Activated CD8-positive, alpha-beta memory T cell treated with anti-CD3 and anti-CD28 coated beads for 4 hours (primary cell): ENCODE data around the gene ACSF3.
"Not testable (repeated sequence)": the region's sequence is repeated elsewhere in the genome, so short reads cannot be mapped to it uniquely, and the experiment has no call there.

Experiments
- DNase-seq, 2 donors: peaks; one replicate each; pipeline ENCODE4 v3.0.0-alpha.2; 2020; ENCODE audit warnings: low read depth in 2 of 2

The ACSF3 gene

DNA sequence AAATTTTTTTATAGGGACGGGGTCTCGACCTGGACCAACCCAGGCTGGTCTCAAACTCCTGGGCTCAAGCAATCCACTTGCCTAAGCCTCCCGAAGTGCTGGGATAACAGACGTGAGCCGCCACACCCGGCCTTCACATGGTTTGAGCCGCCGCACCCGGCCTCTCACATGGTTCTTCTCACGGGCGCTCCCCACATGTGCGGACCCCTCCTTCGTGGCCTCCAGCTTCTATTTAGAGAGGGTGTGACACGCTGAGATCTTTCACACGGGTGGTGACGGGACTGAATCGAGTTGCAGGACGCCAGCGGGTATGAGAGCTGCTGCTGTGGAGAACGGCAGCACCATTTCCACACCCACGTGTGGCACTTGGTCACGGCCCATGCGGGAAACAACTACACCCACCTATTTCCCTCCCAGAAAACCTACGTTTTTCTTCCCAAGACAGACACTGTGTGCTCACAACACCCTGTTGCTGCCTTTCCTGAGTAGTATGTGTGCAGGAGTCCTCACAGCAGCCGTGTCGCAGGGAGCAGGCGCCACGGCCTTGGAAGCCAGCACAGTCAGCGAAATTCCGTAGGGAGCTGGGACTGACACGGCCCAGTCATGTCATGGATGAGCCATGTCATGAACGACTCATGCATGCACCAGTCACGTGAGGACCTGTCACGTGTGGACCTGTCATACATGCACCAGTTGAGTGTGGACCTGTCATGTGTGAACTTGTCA lies 20.1 kb upstream of the ACSF3 start:
- DNase-seq, result no peak

DNA sequence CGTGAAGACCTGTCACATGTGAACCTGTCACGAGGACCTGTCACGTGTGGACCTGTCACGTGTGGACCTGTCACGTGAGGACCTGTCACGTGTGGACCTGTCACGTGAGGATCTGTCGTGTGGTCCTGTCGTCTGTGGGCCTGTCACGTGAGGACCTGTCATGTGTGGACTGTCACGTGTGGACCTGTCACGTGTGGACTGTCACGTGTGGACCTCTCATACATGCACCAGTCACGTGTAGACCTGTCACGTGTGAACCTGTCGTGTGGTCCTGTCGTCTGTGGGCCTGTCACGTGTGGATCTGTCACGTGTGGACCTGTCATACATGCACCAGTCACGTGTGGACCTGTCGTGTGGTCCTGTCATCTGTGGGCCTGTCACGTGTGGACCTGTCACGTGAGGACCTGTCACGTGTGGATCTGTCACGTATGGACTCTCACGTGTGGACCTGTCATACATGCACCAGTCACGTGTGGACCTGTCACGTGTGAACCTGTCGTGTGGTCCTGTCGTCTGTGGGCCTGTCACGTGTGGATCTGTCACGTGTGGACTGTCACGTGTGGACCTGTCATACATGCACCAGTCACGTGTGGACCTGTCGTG lies 19.5 kb upstream of the ACSF3 start:
- DNase-seq, result not testable (repeated sequence)

DNA sequence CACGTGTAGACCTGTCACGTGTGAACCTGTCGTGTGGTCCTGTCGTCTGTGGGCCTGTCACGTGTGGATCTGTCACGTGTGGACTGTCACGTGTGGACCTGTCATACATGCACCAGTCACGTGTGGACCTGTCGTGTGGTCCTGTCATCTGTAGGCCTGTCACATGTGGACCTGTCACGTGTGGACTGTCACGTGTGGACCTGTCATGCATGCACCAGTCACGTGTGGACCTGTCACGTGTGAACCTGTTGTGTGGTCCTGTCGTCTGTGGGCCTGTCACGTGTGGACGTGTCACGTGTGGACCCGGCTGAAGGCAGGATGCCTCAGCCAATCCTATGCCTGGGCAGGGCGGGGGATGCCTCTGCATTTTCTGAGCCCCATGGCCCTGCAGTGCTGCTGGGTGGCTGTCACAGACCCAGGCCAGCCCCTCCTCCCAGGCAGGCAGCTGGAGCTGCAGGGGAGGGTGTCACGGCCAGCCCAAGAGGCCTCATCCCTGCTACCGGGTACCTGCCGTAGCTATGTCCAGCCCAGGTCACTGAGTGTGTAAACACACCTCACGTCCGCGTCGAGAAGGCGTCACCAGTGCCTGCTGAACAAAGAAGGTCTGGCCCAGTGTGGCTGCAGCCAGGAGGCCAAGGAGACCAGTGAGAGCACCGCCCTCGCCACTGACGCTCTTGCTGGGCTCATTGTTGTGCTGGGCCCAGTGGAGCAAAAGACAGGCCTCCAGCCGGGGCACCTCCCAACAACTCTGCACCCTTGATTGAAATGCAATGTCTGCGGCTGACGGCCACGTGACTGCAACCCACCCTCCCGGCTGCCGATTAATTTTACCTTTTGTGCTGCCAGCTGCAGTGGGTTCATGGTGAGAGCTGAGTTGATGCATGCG lies 18.6 kb upstream of the ACSF3 start:
- no peak for DNase-seq

DNA sequence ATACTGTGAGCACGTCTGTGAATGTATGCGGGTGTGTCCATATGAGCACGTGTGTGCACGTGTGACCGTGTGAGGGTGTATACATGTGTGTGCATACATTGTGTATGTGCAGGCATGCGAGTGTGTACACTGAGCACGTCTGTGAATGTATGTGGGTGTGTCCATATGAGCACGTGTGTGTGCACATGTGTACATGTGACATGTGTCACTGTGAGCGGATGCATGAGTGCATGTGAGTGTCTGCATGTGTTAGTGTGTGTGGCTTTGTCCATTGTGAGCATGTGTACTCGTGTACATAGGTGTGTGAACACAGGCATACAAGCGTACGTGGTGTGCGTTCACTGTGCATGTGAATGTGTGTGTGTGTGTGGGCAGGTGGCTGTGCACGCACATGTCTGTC lies 17.5 kb upstream of the ACSF3 start:
- DNase-seq, result no peak

DNA sequence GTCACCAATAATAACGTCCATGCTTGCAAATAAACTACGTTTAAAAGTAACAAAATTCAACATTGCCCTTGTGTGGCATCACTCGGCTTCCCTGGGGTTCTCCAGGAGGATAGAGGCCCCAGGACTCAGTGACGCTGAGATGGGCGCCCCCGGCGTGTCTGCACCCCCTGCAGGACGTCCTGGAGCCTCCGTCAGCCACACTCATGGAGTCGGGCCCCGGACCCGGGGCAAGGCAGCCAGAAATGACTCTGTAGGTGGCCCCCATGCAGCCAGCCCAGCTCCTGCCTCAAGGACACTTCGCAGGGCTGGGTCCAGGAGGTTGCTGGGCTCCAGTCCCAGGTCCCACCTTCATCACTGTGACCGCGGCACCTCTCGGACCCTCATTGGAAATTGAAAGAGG lies 16.6 kb upstream of the ACSF3 start:
- DNase-seq, result no peak

DNA sequence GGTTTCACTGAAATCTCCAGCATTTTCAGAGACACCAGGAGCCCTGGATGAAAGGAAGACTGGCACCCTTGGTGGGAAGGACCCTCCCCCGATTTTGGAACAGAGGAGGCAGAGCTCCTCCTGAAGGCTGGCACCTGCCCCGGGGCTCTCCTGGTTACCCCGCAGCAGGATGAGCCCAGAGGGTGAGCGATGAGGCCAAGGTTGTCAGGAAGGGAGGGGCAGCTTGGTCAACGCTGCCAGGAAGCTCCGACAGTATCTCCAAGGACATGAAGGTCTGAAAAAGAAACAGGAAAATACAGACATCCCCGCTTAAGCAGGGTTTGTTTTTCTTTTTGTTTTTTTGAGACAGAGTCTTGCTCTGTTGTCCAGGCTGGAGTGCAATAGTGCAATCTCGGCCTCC lies 15.5 kb upstream of the ACSF3 start:
- no peak for DNase-seq

DNA sequence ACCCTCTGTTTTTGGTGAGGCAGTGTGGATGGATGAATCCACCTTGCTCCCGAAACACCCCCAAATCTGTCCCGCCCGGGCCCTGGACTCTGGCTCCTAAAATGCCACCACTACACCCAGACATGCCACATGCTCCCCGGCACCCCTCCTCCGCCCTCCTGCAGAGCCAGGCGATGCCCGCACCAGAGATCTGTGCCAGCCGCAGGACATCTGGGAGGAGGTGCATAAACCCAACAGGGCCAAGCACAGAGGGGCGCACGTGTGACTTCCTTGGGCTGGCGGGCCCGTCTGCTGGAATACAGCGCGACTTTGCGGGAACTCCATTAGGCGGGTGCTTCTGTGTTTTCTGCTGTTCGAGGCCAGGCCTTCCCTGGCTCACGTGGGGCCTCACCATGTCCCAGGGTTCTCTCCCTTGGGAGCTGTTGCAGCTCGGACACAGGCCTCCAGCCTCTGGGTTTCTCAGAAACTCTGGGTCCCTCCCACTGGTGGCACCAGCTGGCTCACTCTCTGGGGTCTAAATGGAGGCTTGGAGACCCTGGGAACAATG lies 14.1 kb upstream of the ACSF3 start:
- no peak for DNase-seq

DNA sequence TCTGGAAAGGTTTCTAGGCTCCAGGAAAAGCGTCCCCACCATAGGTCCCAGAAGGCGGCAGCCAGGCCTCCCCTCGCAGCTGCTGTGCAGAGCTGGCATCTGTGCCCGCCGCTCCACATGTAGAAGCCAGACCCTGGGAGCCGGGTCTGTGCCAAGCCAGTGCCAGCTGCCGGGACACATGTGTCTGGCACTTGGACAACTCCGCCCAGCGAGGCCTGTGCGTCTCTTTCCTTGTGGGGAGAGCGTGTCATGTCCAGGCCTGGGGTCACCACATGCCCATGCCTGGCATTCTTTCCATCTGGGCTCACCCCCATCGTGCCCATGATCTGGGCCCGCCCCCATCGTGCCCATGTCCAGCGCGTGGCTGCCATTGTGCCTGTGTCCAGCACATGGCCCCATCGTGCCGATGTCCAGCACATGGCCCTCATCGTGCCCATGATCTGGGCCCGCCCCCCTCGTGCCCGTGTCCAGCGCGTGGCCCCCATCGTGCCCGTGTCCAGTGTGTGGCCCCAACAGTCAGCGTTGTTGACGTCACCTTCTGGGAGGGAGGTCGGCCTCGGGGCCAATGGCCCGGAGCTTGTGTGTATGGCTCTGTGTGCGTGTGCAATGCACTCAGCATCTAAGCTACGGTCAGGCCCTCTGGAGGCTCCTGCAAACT lies 13.3 kb upstream of the ACSF3 start:
- no peak for DNase-seq

DNA sequence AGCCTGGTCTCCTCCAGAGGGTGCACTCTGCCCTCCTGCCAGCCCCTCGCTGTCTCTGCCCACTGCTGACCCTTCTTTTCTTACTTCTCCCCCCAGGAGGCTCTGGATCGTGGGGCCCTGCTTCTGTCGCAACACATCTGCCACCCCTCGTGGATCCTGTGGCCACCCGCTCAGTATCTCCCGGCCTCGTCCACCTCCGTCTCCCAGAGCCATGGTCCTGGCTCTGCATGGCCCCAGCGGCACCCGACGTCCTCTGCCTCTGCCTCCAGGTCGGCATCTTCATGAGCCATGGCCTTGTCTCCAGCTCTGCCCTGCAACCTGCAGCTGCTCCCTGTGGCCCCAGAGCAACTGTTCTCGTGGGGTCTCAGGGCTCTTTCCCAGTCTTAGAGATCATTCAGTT lies 12.1 kb upstream of the ACSF3 start:
- no peak for DNase-seq

DNA sequence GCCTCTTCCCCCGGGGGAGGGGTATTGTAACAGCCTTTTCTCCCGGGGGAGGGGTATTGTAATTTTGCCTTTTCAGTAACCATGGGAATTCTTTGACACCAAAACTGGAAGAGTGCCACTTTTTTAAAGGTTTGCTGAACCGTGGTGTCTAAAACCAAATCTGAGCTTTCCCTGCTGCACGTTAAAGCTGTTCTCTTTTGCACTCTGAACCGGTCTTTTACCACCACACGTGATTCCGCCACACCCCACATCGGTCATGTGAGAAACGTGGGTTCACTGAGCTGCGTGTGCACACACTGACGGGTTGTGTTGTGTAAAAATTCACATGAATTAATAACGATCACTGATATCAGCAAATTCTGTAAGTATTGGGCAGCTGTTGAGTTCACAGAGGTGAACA lies 9.2 kb upstream of the ACSF3 start:
- no peak for DNase-seq

DNA sequence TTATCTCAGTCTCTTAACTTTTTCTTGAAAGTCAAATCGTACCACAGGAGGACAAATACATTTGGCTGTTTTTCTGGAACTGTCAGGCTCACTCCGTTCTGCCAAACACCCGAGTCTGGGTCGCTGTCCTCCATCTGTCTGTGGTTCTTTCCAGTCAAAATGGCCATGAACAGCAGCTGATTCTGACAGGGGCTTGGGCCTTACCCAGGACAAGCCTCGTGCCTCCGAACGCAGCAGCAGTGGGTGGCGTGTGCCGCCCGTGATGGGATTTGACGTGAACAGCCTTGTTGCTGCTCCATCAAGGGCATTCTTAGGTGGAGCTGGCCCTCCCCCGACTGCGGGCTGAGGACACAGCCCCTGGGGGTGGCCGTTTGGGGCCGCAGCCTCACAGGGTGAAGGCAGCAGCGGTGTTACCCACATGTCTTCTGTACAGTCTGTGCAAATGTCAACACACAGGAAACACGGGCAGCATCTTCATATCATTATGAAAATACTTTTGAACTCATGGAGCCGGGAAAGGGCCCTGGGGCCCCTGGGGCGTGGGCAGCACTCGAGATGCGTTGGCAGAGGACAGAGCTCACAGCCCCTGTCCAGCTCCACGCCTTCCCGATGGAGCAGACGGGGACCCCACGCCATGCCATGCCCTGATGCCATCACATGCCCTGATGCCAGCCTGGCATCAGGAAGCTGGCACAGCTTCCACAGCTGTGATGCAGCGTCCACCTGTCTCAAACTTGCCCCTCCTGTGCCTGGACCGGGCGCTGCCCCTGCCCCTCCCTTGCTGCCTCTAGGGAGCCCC lies 8.6 kb upstream of the ACSF3 start:
- DNase-seq, result no peak

DNA sequence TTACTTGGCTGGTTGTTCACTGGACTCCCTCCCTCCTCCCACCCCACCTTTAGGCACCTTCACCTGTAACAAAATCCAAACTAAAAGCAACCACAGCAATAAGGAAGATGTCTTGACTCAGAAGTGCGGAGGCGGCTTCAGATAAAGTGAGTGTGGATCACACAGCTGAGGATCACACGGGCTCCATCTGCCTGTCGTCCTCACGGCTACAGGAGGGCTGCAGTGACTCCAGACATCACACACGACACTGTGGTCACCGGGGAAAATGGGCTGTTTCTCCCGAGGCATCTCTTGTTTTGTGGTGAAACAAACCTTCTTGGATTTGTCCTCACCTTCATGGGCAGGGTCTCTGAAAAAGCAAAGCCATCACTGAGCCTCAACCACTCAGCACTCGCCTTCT lies 7.9 kb upstream of the ACSF3 start:
- no peak for DNase-seq

DNA sequence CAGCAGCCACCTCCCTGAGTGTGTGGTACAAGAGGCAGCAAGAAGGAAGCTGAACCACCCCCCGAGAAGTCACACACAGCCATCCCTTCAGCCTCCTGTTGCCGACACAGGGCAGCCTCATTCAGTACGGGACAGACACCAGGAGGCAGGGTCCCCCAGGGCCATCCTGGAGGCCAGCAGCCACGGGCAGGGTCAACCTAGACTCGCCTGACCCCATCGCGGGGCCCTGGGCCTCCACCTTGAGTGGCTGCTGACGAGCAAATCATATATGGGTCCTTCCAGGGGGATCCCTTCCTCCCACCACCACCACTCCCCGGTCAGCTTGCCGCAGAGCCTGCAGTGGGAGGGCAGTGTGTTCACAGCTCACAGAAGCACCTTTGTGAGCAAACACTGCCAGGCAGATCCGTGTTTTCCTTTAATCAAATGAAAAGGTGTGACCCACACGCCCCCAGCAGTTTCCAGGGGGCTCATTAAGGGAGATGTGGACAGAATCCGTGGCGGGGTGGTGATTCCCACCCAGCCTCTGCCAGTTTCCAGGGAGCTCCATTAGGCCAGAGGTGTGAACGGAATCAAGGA lies 5.6 kb upstream of the ACSF3 start:
- no peak for DNase-seq

DNA sequence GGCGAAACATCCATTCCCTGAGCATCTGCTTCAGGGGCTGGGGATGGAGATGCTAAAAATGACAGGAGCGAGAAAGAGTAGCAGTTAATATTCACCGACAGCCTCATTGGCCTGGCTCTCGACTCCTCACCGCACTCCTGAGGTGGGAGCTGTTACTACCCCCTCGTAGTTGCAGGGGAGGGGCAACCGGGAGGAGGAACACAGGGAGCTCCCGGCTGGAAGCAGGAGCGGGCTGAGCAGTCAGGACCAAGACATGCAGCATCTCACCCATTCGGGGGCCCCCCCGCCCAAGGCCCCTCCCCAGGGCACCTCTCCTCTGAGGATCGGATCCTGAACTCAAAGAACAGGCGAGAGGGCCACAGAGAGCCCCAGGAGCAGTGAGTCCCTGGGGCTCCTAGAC lies 4.5 kb upstream of the ACSF3 start:
- no peak for DNase-seq

DNA sequence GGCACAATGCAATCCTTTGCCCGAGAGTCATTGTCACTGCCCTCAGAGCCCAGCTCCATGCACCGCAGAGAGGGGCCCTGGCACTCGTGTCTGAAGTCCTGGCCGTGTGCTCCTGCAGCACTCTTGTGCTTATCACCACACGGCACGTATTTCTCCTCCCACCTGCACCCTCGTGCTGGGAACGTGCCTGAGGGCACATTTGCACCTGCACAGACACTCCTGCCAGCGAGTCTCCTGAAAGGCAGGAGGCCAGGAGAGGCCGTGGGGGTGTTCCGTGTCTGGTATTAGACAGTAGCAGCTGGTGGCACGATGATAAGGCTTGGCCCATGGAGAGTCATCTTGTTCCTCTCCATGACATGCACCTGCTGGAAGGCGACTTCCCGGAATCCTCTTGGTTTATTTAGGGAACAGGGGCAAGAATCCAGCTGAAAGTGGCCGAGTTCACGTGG lies 3.4 kb upstream of the ACSF3 start:
- DNase-seq, result no peak

DNA sequence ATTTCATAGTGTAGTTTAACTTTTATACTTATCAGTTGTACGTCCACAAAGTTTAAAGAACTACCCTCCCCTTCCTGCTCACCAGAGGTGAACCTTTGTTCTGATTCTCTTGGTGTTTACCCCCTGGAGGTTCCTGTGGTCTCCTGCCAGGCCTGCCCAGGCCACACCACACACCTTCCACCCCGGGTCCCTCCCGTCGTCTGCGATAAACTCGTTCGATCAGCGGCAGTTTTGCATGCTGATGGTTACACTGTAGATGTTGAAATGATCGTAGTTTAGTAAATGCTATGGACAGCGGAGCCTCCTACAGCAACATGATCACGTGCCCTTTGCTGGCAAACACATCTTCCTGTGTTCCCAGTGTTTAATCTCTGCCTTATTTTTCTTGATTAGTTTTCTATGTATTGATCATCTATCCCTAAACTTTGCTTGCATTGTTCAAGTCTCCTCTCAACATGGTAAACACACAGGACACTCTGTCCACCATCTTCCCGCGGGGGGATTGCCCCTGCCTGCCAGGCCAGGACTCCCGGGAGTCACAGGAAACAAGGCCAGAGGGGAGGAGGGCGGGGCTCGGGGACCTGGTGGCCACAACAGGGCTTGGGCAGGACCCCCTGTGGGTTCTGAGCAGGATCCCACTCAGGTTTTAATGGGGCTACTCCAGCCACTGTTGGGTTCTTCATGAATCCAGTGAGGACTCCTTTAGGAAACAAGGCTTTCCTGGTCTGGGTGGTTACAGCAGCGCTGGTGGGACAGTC lies 2.8 kb upstream of the ACSF3 start:
- DNase-seq, result no peak

DNA sequence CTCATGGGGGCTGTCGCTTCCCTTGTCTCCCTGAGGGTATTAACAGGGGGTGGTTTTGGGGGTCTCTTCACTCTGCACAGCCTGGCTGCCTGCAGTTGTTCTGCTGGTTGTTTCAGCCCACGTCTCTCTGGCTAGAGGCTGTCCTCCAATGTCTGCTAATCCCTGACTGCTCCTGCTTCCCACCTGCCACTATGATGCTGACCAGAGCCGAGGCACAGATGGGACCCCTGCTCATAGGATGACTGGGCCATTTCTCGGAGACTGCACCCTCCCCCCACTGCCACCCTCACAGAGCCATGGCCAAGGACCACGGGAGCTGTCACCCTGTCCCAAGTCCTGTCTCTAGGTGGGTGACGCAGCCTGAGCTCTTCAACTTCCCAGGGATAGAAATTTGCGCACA lies 1.6 kb upstream of the ACSF3 start:
- no peak for DNase-seq

DNA sequence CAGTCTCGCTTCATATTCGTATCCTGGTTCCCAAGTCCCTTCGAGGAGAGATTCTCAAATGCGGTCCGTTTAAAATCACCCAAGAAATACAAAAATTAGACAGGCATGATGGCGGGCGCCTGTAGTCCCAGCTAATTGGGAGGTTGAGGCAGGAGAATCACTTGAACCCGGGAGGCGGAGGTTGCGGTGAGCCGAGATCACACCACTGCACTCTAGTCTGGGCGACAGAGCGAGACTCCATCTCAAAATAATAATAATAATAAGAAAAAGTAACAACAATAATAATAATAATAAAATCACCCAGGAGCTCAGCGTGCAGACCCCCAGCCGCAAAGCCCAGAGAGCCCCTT lies 425 bp upstream of the ACSF3 start:
- not testable (repeated sequence) for DNase-seq

DNA sequence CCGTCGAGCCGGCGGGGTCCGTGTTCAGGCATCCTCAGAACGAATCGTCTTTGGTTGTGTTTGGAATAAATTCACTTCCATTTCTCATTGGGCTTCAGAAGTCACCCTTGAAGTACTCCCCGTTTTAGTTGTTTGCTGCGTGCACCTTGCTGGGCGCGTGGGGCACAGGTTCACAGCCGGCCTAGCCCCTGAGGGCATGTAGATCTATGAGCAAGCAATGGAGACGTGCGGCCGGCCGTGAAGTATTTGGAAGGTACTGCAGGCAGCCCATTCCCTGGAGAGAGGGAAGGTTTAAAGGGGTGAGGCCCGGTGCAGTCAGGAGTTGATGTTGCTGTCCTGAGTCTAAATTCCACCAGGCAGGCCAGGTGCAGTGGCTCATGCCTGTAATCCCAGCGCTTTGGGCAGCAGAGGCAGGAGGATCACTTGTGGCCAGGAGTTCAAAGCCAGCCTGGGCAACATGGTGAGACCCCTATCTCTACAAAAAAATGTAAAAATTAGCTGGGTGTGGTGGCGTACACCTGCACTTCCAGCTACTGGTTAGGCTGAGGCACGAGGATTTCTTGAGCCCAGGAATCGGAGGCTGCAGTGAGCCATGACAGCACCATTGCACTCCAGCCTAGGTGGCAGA lies 714 bp downstream of the ACSF3 start:
- no peak for DNase-seq

DNA sequence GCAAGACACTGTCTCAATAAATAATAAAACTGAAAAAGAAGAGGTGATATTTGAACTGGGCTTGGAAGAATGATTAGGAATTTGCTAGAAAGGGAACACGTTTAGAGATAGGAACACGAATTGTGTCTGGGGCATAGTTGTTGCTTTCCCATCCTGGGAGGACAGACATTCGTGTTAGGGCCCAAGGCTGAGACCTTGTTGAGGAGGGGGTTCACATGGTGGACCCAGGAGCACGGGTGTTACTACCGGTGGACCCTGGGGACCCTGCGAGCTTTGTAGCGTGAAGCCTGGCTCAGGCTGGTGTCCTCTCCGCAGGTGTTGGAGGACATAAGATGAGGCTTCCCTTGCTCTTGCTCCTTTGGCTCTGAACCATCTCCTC lies 1.2 kb downstream of the ACSF3 start:
- no peak for DNase-seq
